Endodermal cell (in vitro differentiated cells): ENCODE results near the gene VPS41. TPM values are rescaled to one million over a fixed set of nuclear protein-coding genes. Genes with fewer than 3 reads are reported as not detected.

Source experiments
- DNase-seq: peaks from one replicate; pipeline ENCODE4 v3.0.0-alpha.2; 2017
- H3K27ac ChIP-seq: 2 replicates; pipeline ENCODE4 v1.5.1; 2013; ENCODE audit warnings: mild to moderate bottlenecking, low read depth, low read length, moderate library complexity
- H3K27me3 ChIP-seq: 2 replicates; pipeline ENCODE4 v1.6.1; 2013; ENCODE audit warnings: mild to moderate bottlenecking, low read length, moderate library complexity; ENCODE audit not compliant: insufficient read depth, control insufficient read depth, poor library complexity, severe bottlenecking
- H3K36me3 ChIP-seq: 2 replicates; pipeline ENCODE4 v1.7.0; 2013; ENCODE audit warnings: mild to moderate bottlenecking, low read length, moderate library complexity; ENCODE audit not compliant: control insufficient read depth, insufficient read depth
- H3K4me1 ChIP-seq: one replicate; pipeline ENCODE4 v1.7.0; 2013; ENCODE audit warnings: low read length; ENCODE audit not compliant: control insufficient read depth, insufficient read depth
- H3K4me3 ChIP-seq: 2 replicates; pipeline ENCODE4 v1.5.1; 2013; ENCODE audit warnings: mild to moderate bottlenecking, low read length, moderate library complexity
- H3K9ac ChIP-seq: 2 replicates; pipeline ENCODE4 v1.6.1; 2013; ENCODE audit warnings: mild to moderate bottlenecking, low read length, moderate library complexity; ENCODE audit not compliant: poor library complexity, severe bottlenecking; ENCODE audit errors: extremely low read depth
- H3K9me3 ChIP-seq: 2 replicates; pipeline ENCODE4 v1.6.1; 2013; ENCODE audit warnings: mild to moderate bottlenecking, low read length, moderate library complexity; ENCODE audit not compliant: control insufficient read depth
- H3K27ac Mint-ChIP-seq: 2 replicates; pipeline ENCODE4 v1.8.0; 2020; ENCODE audit warnings: mixed read lengths
- H3K27me3 Mint-ChIP-seq: 2 replicates; pipeline ENCODE4 v1.8.0; 2021; ENCODE audit warnings: mild to moderate bottlenecking, mixed read lengths; ENCODE audit not compliant: insufficient read depth
- H3K36me3 Mint-ChIP-seq: 2 replicates; pipeline ENCODE4 v1.8.0; 2020; ENCODE audit warnings: low read depth, mixed read lengths
- H3K4me1 Mint-ChIP-seq: 2 replicates; pipeline ENCODE4 v1.8.0; 2020; ENCODE audit warnings: mixed read lengths
- H3K4me3 Mint-ChIP-seq: 2 replicates; pipeline ENCODE4 v1.8.0; 2020; ENCODE audit warnings: mild to moderate bottlenecking, moderate library complexity, mixed read lengths
- H3K9me3 Mint-ChIP-seq: 2 replicates; pipeline ENCODE4 v1.8.0; 2020; ENCODE audit warnings: mild to moderate bottlenecking, mixed read lengths
- WGBS, 2 experiments: methylation state at CpG; one replicate each; pipeline versions ENCODE4 v1.1.5 to v1.1.7; 2013; ENCODE audit warnings: missing lambda C conversion rate in 2 of 2, mixed read lengths in 1 of 2; ENCODE audit not compliant: insufficient coverage in 1 of 2, insufficient read length in 1 of 2; 5-methylcytosine and 5-hydroxymethylcytosine counted together
- total RNA-seq, 2 donors: library from RNA; stranded (reverse); fragmentation: NEBNext Ultra II Directional in 1 of 2; extraction: Animal tissue kit (Norgen Biotek cat#: 25700) in 1 of 2; gene quantifications; 2 replicates in 1 of 2; 3 replicates in 1 of 2; pipeline ENCODE4 v1.2.1, GENCODE V29; 2021
- TF ChIP-seq, protein P1 (sequence below): fragments of 200-600 bp; sonication (generic); conservative IDR thresholded peaks from 2 replicates; pipeline ENCODE4 v1.5.0; 2021; ENCODE audit warnings: antibody characterized with exemption, mild to moderate bottlenecking

Gene VPS41
- total RNA-seq, 2 donors from 2014 or later: 77.1 to 78.0 TPM

DNA sequence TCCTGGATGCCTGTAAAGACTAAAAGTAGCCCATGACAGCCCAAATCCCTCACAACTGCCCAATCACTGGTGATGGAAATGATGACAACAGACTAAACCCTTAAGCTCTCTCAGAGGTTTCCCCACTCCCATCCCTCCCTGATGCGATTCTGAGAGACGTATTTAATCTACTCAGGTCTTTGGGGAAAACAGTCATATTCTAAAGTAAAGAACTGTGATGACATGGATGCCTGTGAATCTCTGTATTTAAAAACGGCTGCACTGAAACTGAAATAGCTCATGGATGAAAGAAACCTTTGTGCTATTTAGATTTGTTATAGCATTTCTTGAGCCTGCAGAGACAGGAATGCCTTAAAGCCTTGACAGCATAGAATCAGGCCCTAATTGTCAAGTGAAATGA, 28.5 kb downstream of the VPS41 start:
- WGBS, 2 experiments: 87 to 100% methylated on average over 1 to 3 of the region's 3 CpGs
- TF ChIP-seq, protein P1, sequence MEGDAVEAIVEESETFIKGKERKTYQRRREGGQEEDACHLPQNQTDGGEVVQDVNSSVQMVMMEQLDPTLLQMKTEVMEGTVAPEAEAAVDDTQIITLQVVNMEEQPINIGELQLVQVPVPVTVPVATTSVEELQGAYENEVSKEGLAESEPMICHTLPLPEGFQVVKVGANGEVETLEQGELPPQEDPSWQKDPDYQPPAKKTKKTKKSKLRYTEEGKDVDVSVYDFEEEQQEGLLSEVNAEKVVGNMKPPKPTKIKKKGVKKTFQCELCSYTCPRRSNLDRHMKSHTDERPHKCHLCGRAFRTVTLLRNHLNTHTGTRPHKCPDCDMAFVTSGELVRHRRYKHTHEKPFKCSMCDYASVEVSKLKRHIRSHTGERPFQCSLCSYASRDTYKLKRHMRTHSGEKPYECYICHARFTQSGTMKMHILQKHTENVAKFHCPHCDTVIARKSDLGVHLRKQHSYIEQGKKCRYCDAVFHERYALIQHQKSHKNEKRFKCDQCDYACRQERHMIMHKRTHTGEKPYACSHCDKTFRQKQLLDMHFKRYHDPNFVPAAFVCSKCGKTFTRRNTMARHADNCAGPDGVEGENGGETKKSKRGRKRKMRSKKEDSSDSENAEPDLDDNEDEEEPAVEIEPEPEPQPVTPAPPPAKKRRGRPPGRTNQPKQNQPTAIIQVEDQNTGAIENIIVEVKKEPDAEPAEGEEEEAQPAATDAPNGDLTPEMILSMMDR: no peak
- Mint-ChIP-seq H3K4me3 (no peak overlapping the region), H3K36me3 (peaks cover 24% of the 10 kb centered on the region), H3K4me1 (peaks cover 9% of the 10 kb centered on the region), H3K27me3 (no peaks in the 10 kb centered on the region), H3K27ac (no peak overlapping the region), H3K9me3 (no peaks in the 10 kb centered on the region)
- H3K9ac ChIP-seq: no peak overlapping the region
- H3K4me3 ChIP-seq: no peak overlapping the region
- no peaks in the 10 kb centered on the region for H3K36me3 ChIP-seq
- no peaks in the 10 kb centered on the region for H3K9me3 ChIP-seq
- H3K27me3 ChIP-seq: no peaks in the 10 kb centered on the region
- no peak for DNase-seq
- peaks cover 4% of the 10 kb centered on the region for H3K4me1 ChIP-seq
- H3K27ac ChIP-seq: no peak overlapping the region

DNA sequence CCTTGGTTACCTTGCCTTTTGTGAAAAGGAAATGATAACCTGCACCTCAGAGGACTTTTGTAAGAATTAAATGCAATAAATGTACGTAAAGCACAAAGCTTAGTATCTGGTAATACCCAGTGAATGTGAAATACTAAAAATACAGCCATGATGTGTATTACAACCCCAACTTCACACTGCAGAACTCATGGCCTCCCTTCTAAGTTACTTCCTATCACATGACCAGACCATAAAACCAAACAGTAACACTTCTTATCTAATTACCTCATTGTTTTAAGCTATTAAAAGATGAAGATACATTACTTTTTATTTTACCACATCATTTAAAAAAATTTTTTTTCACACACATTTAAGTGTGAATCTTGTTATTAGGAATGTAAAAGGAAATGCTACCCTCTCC, 29.0 kb downstream of the VPS41 start:
- peaks cover 24% of the 10 kb centered on the region for H3K36me3 Mint-ChIP-seq
- TF ChIP-seq, protein P1: no peak
- WGBS, 2 experiments: 100% methylated on average over 1 of the region's 1 CpG; no CpG with 5 or more reads in 1 of the 2 experiments
- H3K4me3 ChIP-seq: no peak overlapping the region
- peaks cover 9% of the 10 kb centered on the region for H3K4me1 Mint-ChIP-seq
- no peak overlapping the region for H3K9ac ChIP-seq
- no peak overlapping the region for H3K4me3 Mint-ChIP-seq
- H3K9me3 Mint-ChIP-seq: no peaks in the 10 kb centered on the region
- no peaks in the 10 kb centered on the region for H3K27me3 Mint-ChIP-seq
- no peaks in the 10 kb centered on the region for H3K27me3 ChIP-seq
- no peak overlapping the region for H3K27ac Mint-ChIP-seq
- no peak for DNase-seq
- no peaks in the 10 kb centered on the region for H3K9me3 ChIP-seq
- H3K36me3 ChIP-seq: no peaks in the 10 kb centered on the region
- H3K27ac ChIP-seq: no peak overlapping the region
- H3K4me1 ChIP-seq: peaks cover 4% of the 10 kb centered on the region

DNA sequence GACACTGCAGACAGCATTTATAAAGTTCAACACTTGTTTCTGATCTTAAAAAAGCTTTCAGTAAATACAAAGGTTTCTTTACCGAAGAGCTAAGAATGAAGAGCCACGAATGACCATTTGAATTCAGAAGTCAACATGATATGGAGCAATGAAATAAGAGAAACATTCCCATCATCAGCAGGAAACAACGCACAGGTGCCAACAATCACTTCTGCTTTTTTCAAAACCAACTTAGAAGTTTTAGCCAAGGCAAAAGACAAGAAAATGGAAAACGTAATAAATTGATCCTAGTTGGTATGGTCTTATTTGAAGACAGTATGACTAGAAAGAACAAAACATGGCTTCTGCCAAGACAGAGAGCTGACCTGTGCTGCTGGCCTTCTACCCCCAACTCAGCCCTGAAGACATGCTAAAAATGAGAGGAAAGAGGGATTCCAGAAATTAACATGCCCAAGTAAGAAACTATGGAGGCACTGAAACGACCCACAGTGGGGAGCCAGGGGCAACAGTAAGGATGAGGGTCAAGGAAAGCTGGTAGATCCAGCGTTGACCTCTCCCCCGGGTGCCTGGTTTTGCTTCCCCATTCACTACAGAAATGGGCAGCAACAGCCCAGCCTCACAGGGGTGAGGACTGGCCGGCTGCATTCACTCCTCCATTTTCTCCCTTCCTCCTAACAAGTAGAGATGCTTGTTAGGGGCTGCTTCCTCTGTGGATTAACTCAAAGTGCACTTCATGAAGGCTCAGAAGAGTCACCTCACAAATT, 30.1 kb downstream of the VPS41 start:
- Histone ChIP-seq H3K4me3 (no peak overlapping the region), H3K9me3 (no peaks in the 10 kb centered on the region), H3K9ac (no peak overlapping the region), H3K4me1 (peaks cover 4% of the 10 kb centered on the region), H3K27ac (no peak overlapping the region), H3K36me3 (no peaks in the 10 kb centered on the region), H3K27me3 (no peaks in the 10 kb centered on the region)
- H3K4me1 Mint-ChIP-seq: peaks cover 9% of the 10 kb centered on the region
- 93% methylated on average over 5 to 8 of the region's 8 CpGs for WGBS, 2 experiments
- TF ChIP-seq, protein P1: no peak
- H3K9me3 Mint-ChIP-seq: no peaks in the 10 kb centered on the region
- H3K36me3 Mint-ChIP-seq: peaks cover 24% of the 10 kb centered on the region
- H3K27me3 Mint-ChIP-seq: no peaks in the 10 kb centered on the region
- no peak overlapping the region for H3K27ac Mint-ChIP-seq
- no peak for DNase-seq
- no peak overlapping the region for H3K4me3 Mint-ChIP-seq
